Esophagus muscularis mucosa (tissue), 4 donors: ENCODE measurements around the gene CST9L.

Experiments
- EP300 ChIP-seq: sonication (generic); formaldehyde crosslinking; IDR thresholded peaks from one replicate; pipeline ENCODE4 v1.6.1; 2017; ENCODE audit warnings: antibody characterized with exemption
- POLR2A ChIP-seq: fragments of 450-650 bp; IDR thresholded peaks from one replicate; pipeline ENCODE4 v1.6.1; 2017; ENCODE audit warnings: antibody characterized with exemption, moderate library complexity, mild to moderate bottlenecking, low read depth
- POLR2AphosphoS5 ChIP-seq, 2 donors: sonication (generic); formaldehyde crosslinking; IDR thresholded peaks; one replicate each; pipeline ENCODE4 v1.6.1; 2017; ENCODE audit warnings: antibody characterized with exemption in 2 of 2
- TF ChIP-seq, protein P1 (sequence below), 3 experiments: fragments of 200-600 bp in 2 of 3; fragments of 450-650 bp in 1 of 3; sonication (generic) in 2 of 3; IDR thresholded peaks; one replicate each; pipeline ENCODE4 v1.5.1; 2017 to 2019; ENCODE audit warnings: antibody characterized with exemption in 3 of 3, mild to moderate bottlenecking in 2 of 3, moderate library complexity in 1 of 3

DNA sequence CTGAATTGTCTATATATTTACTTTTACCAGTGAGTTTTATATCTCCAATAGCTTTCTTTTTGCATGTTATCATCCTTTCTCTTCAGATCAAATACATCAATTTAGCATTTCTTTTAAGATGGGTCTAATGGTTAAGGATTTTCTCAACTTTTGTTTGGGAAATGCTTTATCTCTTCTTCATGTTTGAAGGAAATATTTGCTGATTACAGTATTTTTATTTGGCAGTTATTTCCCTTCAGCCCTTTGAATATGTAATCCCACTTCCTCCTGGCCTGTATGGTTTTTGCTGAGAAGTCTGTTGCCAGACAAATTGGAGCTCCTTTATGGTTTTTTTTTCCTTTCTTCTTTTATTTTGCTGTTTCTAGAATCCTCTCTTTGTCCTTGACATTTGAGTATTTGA lies 6.7 kb upstream of the CST9L start:
- TF ChIP-seq EP300 (no peak), POLR2AphosphoS5 (IDR thresholded peaks at IDR 0.05) (no peak), POLR2A (no peak)
- TF ChIP-seq, protein P1, sequence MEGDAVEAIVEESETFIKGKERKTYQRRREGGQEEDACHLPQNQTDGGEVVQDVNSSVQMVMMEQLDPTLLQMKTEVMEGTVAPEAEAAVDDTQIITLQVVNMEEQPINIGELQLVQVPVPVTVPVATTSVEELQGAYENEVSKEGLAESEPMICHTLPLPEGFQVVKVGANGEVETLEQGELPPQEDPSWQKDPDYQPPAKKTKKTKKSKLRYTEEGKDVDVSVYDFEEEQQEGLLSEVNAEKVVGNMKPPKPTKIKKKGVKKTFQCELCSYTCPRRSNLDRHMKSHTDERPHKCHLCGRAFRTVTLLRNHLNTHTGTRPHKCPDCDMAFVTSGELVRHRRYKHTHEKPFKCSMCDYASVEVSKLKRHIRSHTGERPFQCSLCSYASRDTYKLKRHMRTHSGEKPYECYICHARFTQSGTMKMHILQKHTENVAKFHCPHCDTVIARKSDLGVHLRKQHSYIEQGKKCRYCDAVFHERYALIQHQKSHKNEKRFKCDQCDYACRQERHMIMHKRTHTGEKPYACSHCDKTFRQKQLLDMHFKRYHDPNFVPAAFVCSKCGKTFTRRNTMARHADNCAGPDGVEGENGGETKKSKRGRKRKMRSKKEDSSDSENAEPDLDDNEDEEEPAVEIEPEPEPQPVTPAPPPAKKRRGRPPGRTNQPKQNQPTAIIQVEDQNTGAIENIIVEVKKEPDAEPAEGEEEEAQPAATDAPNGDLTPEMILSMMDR (IDR thresholded peaks at IDR 0.05) = no peak
